Upper lobe of right lung (tissue), 1 donor: ENCODE measurements around the gene NXPE1. TPM values are rescaled to one million over a fixed set of nuclear protein-coding genes. Genes with fewer than 3 reads are reported as not detected.
"Not testable (repeated sequence)": the region's sequence is repeated elsewhere in the genome, so short reads cannot be mapped to it uniquely, and the experiment has no call there.

Source experiments
- ATAC-seq: fragments of 200-7000 bp; cut with Tn5 transposase; one replicate; pipeline ENCODE4 v1.9.1; 2020; ENCODE audit warnings: mild to moderate bottlenecking, moderate library complexity
- DNase-seq: peaks from one replicate; pipeline ENCODE4 v3.0.0-alpha.2; 2020
- H3K27ac ChIP-seq: fragments of 200-600 bp; one replicate; pipeline ENCODE4 v1.8.0; 2022
- H3K27me3 ChIP-seq: fragments of 200-600 bp; one replicate; pipeline ENCODE4 v1.8.0; 2022; ENCODE audit warnings: mild to moderate bottlenecking
- H3K36me3 ChIP-seq: fragments of 200-600 bp; one replicate; pipeline ENCODE4 v1.8.0; 2022
- H3K4me1 ChIP-seq: fragments of 200-600 bp; one replicate; pipeline ENCODE4 v1.8.0; 2022
- H3K4me3 ChIP-seq: fragments of 200-600 bp; one replicate; pipeline ENCODE4 v1.8.0; 2022; ENCODE audit warnings: mild to moderate bottlenecking
- H3K9me3 ChIP-seq: fragments of 200-600 bp; one replicate; pipeline ENCODE4 v1.8.0; 2022
- intact Hi-C: fragments of 100-400 bp; cut with DNase I; formaldehyde crosslinking; loops from one replicate; pipeline ENCODE4 v1.11.0; 2022
- total RNA-seq: library from RNA; stranded (reverse); fragmentation: NEBNext Ultra II Directional; extraction: Animal tissue kit (Norgen Biotek cat#: 25700); gene quantifications from one replicate; pipeline ENCODE4 v1.2.1, GENCODE V29; 2021
- TF ChIP-seq, protein P1 (sequence below): fragments of 200-600 bp; IDR thresholded peaks from one replicate; pipeline ENCODE4 v1.8.0; 2022; ENCODE audit warnings: antibody characterized with exemption
- donor health status: DM: no; HTN: yes; CAD: no; lungs with severe emphysema.

The NXPE1 gene
- total RNA-seq, 1 donor from 2014 or later: not detected

DNA sequence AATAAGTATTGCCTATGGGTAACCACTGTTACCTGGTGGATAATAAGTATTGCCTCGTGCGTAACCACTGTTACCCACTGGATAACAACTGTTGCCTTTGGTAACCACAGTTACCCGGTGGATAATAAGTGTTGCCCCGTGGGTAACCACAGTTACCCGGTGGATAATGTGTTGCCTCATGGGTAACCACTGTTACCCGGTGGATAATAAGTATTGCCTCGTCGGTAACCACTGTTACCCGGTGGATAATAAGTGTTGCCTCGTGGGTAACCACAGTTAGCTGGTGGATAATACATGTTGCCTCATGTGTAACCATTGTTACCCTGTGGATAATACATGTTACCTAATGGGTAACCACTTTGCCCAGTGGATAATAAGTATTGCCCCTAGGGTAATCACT is 45.7 kb upstream of the NXPE1 start:
- intact Hi-C loops: no loop called here
- no peak overlapping the region for H3K4me3 ChIP-seq
- no peaks in the 10 kb centered on the region for H3K4me1 ChIP-seq
- no peak overlapping the region for H3K27ac ChIP-seq
- TF ChIP-seq, protein P1, sequence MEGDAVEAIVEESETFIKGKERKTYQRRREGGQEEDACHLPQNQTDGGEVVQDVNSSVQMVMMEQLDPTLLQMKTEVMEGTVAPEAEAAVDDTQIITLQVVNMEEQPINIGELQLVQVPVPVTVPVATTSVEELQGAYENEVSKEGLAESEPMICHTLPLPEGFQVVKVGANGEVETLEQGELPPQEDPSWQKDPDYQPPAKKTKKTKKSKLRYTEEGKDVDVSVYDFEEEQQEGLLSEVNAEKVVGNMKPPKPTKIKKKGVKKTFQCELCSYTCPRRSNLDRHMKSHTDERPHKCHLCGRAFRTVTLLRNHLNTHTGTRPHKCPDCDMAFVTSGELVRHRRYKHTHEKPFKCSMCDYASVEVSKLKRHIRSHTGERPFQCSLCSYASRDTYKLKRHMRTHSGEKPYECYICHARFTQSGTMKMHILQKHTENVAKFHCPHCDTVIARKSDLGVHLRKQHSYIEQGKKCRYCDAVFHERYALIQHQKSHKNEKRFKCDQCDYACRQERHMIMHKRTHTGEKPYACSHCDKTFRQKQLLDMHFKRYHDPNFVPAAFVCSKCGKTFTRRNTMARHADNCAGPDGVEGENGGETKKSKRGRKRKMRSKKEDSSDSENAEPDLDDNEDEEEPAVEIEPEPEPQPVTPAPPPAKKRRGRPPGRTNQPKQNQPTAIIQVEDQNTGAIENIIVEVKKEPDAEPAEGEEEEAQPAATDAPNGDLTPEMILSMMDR: no peak
- no peaks in the 10 kb centered on the region for H3K9me3 ChIP-seq
- H3K36me3 ChIP-seq: no peaks in the 10 kb centered on the region
- DNase-seq (no peak), ATAC-seq (no peak)
- no peaks in the 10 kb centered on the region for H3K27me3 ChIP-seq

DNA sequence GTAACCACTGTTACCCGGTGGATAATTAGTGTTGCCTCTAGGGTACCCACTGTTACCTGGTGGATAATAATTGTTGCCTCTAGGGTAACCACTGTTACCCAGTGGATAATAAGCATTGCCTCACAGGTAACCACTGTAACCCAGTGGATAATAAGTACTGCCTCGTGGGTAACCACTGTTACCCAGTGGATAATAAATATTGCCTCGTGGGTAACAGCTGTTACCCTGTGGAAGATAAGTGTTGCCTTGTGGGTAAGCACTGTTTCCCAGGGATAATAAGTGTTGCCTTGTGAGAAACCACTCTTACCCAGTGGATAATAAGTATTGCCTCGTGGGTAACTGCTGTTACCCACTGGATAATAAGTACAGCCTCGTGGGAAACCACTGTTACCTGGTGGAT is 45.2 kb upstream of the NXPE1 start:
- ATAC-seq (no peak), DNase-seq (no peak)
- no peak overlapping the region for H3K27ac ChIP-seq
- H3K36me3 ChIP-seq: no peaks in the 10 kb centered on the region
- H3K27me3 ChIP-seq: no peaks in the 10 kb centered on the region
- intact Hi-C loops: no loop called here
- TF ChIP-seq, protein P1: no peak
- H3K4me1 ChIP-seq: no peaks in the 10 kb centered on the region
- no peak overlapping the region for H3K4me3 ChIP-seq
- no peaks in the 10 kb centered on the region for H3K9me3 ChIP-seq

DNA sequence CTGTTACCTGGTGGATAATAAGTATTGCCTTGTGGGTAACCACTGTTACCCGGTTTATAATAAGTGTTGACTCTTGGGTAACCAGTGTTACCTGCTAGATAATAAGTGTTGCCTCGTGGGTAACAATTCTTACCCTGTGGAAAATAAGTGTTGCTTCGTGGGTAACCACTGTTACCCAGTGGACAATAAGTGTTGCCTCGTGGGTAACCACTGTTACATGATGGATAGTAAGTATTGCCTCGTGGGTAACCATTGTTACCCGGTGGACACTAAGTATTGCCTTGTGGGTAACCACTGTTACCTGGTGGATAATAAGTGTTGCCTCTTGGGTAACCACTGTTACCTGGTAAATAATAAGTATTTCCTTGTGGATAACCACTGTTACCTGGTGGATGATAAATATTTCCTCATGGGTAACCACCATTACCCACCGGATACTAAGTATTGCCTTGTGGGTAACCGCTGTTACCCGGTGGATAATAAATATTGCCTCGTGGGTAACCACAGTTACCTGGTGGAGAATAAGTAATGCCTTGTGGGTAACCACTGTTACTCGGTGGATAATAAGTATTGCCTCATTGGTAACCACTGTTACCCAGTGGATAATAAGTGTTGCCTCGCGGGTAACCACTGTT is 44.6 kb upstream of the NXPE1 start:
- Histone ChIP-seq H3K27ac (no peak overlapping the region), H3K27me3 (no peaks in the 10 kb centered on the region), H3K9me3 (no peaks in the 10 kb centered on the region), H3K4me3 (no peak overlapping the region), H3K36me3 (no peaks in the 10 kb centered on the region), H3K4me1 (no peaks in the 10 kb centered on the region)
- ATAC-seq (no peak), DNase-seq (no peak)
- intact Hi-C loops: no loop called here
- TF ChIP-seq, protein P1: no peak

DNA sequence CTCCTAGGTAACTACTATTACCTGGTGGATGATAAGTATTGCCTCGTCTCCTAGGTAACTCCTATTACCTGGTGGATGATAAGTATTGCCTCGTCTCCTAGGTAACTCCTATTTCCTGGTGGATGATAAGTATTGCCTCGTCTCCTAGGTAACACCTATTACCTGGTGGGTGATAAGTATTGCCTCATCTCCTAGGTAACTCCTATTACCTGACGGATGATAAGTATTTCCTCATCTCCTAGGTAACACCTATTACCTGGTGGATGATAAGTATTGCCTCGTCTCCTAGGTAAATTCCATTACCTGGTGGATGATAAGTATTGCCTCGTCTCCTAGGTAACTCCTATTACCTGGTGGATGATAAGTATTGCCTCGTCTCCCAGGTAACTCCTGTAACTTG is 43.5 kb upstream of the NXPE1 start:
- intact Hi-C loops, H3K27ac ChIP-seq, H3K4me3 ChIP-seq, DNase-seq, ATAC-seq, H3K36me3 ChIP-seq, H3K4me1 ChIP-seq, H3K9me3 ChIP-seq, H3K27me3 ChIP-seq: not testable (repeated sequence)

DNA sequence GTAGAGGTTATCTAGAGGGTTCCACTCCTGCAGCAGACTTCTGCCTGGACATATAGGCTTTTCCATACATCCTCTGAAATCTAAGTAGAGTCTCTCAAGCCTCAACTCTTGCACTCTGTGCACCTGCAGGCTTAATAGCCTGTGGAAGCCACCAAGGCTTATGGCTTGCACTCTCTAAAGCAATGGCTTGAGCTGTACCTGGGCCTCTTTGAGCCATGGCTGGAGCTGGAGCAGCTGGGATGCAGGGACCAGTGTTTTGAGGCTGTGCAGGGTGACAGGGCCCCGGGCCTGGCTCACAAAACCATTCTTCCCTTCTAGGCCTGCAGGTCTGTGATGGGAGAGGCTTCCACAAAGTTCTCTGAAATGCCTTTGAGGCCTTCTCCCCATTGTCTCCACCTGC is 38.8 kb upstream of the NXPE1 start:
- no peak for DNase-seq
- no peak overlapping the region for H3K4me3 ChIP-seq
- TF ChIP-seq, protein P1: no peak
- H3K27me3 ChIP-seq: no peaks in the 10 kb centered on the region
- no peaks in the 10 kb centered on the region for H3K36me3 ChIP-seq
- H3K27ac ChIP-seq: no peak overlapping the region
- ATAC-seq: no peak
- H3K4me1 ChIP-seq: no peaks in the 10 kb centered on the region
- intact Hi-C loops: no loop called here
- H3K9me3 ChIP-seq: no peaks in the 10 kb centered on the region

DNA sequence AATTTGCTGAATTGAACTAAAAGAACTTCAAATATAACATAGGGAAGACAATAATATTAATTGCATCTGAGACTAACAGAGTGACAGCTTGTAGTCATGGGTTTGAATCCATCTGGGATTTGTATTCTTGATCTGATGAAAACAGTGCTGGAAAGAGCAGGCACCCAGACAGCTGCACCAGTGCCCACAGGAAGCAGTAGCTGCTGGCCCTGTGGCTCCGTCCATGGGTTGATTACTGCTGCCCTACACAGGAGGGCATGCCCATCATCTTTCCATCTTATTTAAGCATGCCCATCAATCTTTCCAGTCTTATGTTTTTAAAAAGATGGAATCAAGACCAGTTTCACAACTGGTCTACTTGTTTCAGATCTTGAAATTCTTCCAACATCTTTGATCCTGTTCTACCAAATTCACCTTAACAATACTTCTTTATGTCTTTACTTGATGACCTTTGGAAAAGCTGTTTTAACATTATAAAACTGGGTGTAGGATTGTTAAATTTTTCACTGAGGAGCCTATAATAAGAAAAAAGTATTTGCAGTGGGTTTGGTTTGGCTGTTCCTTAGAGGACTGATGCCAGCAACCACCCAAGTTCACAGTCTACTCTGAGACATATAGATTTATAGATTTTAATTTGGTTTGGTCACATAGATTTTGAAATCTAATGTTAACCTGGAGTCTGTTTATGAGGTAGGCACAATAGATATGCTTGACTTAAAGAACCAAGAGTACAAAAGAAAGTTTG is 36.7 kb upstream of the NXPE1 start:
- Histone ChIP-seq H3K27me3 (no peaks in the 10 kb centered on the region), H3K4me3 (no peak overlapping the region), H3K36me3 (no peaks in the 10 kb centered on the region), H3K4me1 (no peaks in the 10 kb centered on the region), H3K9me3 (no peaks in the 10 kb centered on the region), H3K27ac (no peak overlapping the region)
- DNase-seq: no peak
- intact Hi-C loops: no loop called here
- ATAC-seq: no peak
- TF ChIP-seq, protein P1: no peak
